OCI-LY7 (cell line): ENCODE results near the gene ZNF513.

Experiments
- EZH2phosphoT487 ChIP-seq: fragments of 200-600 bp; sonication (generic); IDR thresholded peaks from 2 replicates; pipeline ENCODE4 v1.6.1; 2018; ENCODE audit warnings: low read depth, borderline replicate concordance, mild to moderate bottlenecking, mixed run types, antibody characterized with exemption, low read length, moderate library complexity, mixed read lengths
- TF ChIP-seq, protein P1 (sequence below): fragments of 200-600 bp; sonication (generic); conservative IDR thresholded peaks from 2 replicates; pipeline ENCODE4 v1.5.1; 2014; ENCODE audit warnings: mild to moderate bottlenecking, antibody characterized with exemption, low read length, moderate library complexity, mixed read lengths

DNA sequence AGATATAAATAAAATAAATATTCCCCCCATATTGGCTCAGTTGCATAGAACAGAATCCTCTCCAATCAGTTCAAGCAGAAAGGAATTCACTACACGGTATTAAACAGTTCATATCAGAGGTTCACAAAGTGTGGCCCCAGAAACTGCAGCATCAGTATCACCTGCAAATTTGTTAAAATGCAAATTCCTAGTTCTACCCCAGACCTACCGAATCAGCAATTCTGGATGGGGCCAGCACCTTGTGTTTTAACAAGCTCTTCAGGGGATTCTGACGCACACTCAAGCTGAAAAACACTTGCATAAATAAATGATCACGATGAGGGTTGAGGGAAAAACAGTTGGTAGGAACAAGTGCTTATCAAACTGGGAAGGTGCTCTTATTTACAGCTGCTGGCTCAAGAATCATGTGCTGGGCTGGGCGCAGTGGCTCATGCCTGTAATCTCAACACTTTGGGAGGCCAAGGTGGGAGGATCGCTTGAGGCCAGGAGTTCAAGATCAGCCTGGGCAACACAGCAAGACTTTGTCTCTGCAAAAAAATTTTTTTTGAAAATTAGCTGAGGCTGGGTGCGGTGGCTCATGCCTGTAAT lies 30.3 kb downstream of the ZNF513 start:
- TF ChIP-seq, protein P1, sequence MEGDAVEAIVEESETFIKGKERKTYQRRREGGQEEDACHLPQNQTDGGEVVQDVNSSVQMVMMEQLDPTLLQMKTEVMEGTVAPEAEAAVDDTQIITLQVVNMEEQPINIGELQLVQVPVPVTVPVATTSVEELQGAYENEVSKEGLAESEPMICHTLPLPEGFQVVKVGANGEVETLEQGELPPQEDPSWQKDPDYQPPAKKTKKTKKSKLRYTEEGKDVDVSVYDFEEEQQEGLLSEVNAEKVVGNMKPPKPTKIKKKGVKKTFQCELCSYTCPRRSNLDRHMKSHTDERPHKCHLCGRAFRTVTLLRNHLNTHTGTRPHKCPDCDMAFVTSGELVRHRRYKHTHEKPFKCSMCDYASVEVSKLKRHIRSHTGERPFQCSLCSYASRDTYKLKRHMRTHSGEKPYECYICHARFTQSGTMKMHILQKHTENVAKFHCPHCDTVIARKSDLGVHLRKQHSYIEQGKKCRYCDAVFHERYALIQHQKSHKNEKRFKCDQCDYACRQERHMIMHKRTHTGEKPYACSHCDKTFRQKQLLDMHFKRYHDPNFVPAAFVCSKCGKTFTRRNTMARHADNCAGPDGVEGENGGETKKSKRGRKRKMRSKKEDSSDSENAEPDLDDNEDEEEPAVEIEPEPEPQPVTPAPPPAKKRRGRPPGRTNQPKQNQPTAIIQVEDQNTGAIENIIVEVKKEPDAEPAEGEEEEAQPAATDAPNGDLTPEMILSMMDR = no peak
- TF ChIP-seq EZH2phosphoT487 = no peak
